ELR (cell line): ENCODE results near the gene MON1B.
"Not testable (repeated sequence)": the region's sequence is repeated elsewhere in the genome, so short reads cannot be mapped to it uniquely, and the experiment has no call there.

Experiments used
- DNase-seq: peaks from one replicate; pipeline ENCODE4 v3.0.0-alpha.2; 2015; ENCODE audit warnings: low read depth

The MON1B gene

GRCh38 chr16:77190478-77191258 lies at the start of gene MON1B:
MON1B (plus strand) TSS chr16:77191190; CDS start chr16:77191486, 296 bp downstream.
- DNase-seq, result peak; percentile 98

- DNase-seq, result no peak
Measured at GRCh38 chr16:77143364-77143763, 47.6 kb upstream of the MON1B start.

- DNase-seq, result no peak
Measured at GRCh38 chr16:77148121-77148520, 42.9 kb upstream of the MON1B start.

GRCh38 chr16:77157346-77158058 lies 33.5 kb upstream of the MON1B start:
- DNase-seq, result no peak

- no peak for DNase-seq
Measured at GRCh38 chr16:77158293-77158692, 32.7 kb upstream of the MON1B start.

GRCh38 chr16:77165006-77165405 lies 26.0 kb upstream of the MON1B start:
- DNase-seq, result no peak

- DNase-seq, result not testable (repeated sequence)
Measured at GRCh38 chr16:77165536-77166236, 25.3 kb upstream of the MON1B start.

GRCh38 chr16:77166726-77167125 lies 24.3 kb upstream of the MON1B start:
- no peak for DNase-seq

GRCh38 chr16:77168901-77169300 lies 22.1 kb upstream of the MON1B start:
- no peak for DNase-seq

GRCh38 chr16:77169650-77170236 lies 21.2 kb upstream of the MON1B start:
- DNase-seq, result peak; percentile 60

- DNase-seq, result no peak
Measured at GRCh38 chr16:77170805-77171204, 20.2 kb upstream of the MON1B start.

GRCh38 chr16:77171745-77172635 lies 19.0 kb upstream of the MON1B start:
- peak; percentile 68 for DNase-seq

GRCh38 chr16:77172951-77173350 lies 18.0 kb upstream of the MON1B start:
- no peak for DNase-seq

GRCh38 chr16:77183137-77183536 lies 7.9 kb upstream of the MON1B start:
- peak; percentile 9 for DNase-seq

GRCh38 chr16:77186298-77186697 lies 4.7 kb upstream of the MON1B start:
- DNase-seq, result not testable (repeated sequence)

GRCh38 chr16:77190190-77190477 lies 856 bp upstream of the MON1B start:
- DNase-seq, result no peak

GRCh38 chr16:77191259-77191969 lies 424 bp downstream of the MON1B start:
- DNase-seq, result peak; percentile 32

GRCh38 chr16:77193377-77193776 lies 2.4 kb downstream of the MON1B start:
- DNase-seq, result no peak

- DNase-seq, result no peak
Measured at GRCh38 chr16:77194295-77195231, 3.6 kb downstream of the MON1B start.

GRCh38 chr16:77195411-77195810 lies 4.4 kb downstream of the MON1B start:
- DNase-seq, result no peak
